Measurements from ENCODE around the gene BCAS4.
A peak's percentile ranks its signal among the peaks of the same experiment; 100 is the strongest.
"Not testable (repeated sequence)": the region's sequence is repeated elsewhere in the genome, so short reads cannot be mapped to it uniquely, and the experiment has no call there.

Gene BCAS4

GRCh38 chr20:50799176-50799889 lies 4.5 kb downstream of the BCAS4 start:
- DNase-seq (ENCODE audit: low read depth), result no peak

GRCh38 chr20:50799890-50800550 lies 5.2 kb downstream of the BCAS4 start:
- no peak for DNase-seq (ENCODE audit: low read depth)

- DNase-seq (ENCODE audit: low read depth), result not testable (repeated sequence)
Observed at GRCh38 chr20:50800986-50801746, 6.3 kb downstream of the BCAS4 start.

- no peak for DNase-seq (ENCODE audit: low read depth)
Observed at GRCh38 chr20:50801747-50802125, 6.9 kb downstream of the BCAS4 start.

GRCh38 chr20:50802289-50802688 lies 7.4 kb downstream of the BCAS4 start:
- DNase-seq (ENCODE audit: low read depth), result no peak

GRCh38 chr20:50804437-50805348 lies 9.8 kb downstream of the BCAS4 start:
- DNase-seq (ENCODE audit: low read depth), result no peak

- DNase-seq (ENCODE audit: low read depth), result no peak
Observed at GRCh38 chr20:50805349-50805684, 10.5 kb downstream of the BCAS4 start.

GRCh38 chr20:50806126-50806768 lies 11.4 kb downstream of the BCAS4 start:
- no peak for DNase-seq (ENCODE audit: low read depth)

GRCh38 chr20:50810063-50810462 lies 15.2 kb downstream of the BCAS4 start:
- DNase-seq (ENCODE audit: low read depth), result no peak

- no peak for DNase-seq (ENCODE audit: low read depth)
Observed at GRCh38 chr20:50810842-50811241, 16.0 kb downstream of the BCAS4 start.

- DNase-seq (ENCODE audit: low read depth), result no peak
Observed at GRCh38 chr20:50813101-50813643, 18.3 kb downstream of the BCAS4 start.

GRCh38 chr20:50813801-50814200 lies 18.9 kb downstream of the BCAS4 start:
- DNase-seq (ENCODE audit: low read depth), result no peak

- no peak for DNase-seq (ENCODE audit: low read depth)
Observed at GRCh38 chr20:50814438-50815161, 19.7 kb downstream of the BCAS4 start.

GRCh38 chr20:50815162-50815989 lies 20.5 kb downstream of the BCAS4 start:
- DNase-seq (ENCODE audit: low read depth), result peak; percentile 46

GRCh38 chr20:50817776-50818172 lies 22.9 kb downstream of the BCAS4 start:
- no peak for DNase-seq (ENCODE audit: low read depth)

GRCh38 chr20:50819349-50819748 lies 24.5 kb downstream of the BCAS4 start:
- DNase-seq (ENCODE audit: low read depth), result no peak

GRCh38 chr20:50820515-50821256 lies 25.8 kb downstream of the BCAS4 start:
- no peak for DNase-seq (ENCODE audit: low read depth)

GRCh38 chr20:50821257-50821921 lies 26.5 kb downstream of the BCAS4 start:
- DNase-seq (ENCODE audit: low read depth), result no peak
